ENCODE data around the gene NNAT. TPM values are rescaled to one million over a fixed set of nuclear protein-coding genes. Genes with fewer than 3 reads are reported as not detected.
A peak's percentile ranks its signal among the peaks of the same experiment; 100 is the strongest.

The NNAT gene
- total RNA-seq, 1 donor from 2014 or later = 0.19 TPM

DNA sequence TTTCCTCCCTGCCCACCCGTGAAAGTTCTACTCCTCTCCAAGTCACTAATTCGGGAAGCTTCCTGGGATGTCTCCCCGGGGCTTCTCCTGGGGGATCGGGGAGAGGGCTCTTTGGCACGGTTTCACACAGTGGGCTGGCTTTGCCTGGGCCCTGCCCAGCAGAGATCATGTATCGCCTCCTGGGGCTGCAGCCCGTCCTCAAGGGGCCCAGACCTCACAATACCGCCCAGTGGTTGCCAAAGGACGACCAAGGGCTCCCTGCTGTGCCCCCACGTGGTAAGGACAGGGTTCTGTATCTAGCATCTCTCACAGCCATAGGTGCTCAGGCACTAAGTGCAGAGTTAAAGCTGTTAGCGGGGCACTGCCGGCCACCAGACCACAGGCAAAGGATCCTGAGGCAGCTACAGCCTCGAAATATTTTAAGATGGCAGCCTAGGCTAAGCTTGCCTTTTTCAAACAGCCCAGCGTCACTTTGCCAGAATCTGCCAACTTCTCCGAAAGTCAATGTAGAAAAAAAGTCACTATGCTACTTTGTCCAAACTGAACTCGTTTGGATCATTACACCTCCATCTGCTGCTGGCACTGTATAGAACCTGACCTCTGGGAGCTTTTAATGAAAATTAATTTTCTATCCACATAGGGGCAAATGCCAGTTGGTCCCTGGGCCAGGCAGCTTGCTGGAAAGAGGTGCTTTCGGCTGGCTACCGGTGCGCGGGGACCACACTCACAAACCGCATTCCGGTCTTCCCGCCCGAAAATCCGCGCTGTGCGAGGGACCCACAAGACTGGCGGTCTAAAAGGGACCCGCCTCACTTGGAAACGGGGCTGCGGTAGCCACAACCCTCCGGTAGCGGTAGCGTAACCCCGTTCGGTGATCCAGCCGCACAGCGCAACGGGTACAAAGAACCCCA lies 1.3 kb upstream of the NNAT start:
- intact Hi-C loops (cut with DNase I) = no loop called here
- DNase-seq (ENCODE audit: missing footprints) = no peak
- ATAC-seq = no peak

DNA sequence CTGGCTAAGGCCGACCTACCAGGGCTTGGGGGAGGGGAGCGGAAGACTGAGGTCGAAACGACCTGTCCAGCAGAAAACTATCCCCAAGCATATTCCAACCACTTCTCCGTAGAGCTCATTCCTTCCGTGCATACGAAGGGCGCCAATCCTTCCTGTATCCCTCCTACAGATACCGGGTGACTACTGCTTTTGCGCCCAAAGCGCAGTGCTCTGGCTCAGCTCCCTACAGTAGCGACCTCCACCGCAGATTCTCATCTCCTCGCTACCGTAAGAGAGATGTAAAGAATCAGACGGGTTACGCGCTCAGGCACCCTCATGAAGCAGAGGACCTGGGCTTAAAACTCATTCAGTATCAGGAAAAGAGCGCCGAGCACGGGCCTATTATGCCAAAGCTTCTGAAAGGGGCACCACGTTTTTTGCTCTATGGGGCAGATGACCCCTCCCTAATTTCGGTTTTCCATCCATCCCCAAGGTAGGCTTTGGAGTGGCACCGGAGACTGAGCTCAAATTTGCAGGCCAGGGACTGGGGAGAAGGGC lies 563 bp upstream of the NNAT start:
- ATAC-seq = no peak
- DNase-seq (ENCODE audit: missing footprints) = no peak
- intact Hi-C loops (cut with DNase I) = no loop called here

DNA sequence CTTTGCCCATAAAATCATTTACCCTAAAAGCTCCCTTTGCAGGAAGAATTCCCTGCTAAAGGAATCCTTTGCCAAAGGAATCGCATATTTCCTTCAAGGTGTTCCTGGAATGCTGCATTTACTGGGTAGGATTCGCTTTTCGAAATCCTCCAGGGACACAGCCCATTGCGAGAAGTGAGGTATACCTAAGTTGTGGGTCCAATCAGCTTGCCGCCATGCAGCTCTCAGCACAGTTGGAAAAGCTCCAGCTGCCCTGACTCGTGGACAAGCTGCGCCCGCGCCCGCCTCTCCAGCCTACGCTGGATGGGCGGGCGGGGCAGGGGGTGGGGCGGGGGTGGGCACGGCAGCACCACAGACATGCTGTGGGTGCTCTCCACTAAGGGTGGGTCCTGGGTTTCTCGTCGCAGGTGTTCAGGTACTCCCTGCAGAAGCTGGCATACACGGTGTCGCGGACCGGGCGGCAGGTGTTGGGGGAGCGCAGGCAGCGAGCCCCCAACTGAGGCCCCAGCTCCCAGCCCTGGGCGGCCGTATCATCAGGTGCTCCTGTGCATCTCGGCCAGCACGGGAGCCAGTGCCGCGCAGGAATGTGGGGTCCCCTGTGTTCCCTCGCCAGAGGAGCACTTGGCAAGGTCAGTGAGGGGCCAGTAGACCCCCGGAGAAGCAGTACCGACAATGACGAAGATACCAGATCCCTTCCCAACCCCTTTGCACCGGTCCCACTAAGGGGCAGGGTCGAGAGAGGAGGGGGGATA lies 1.4 kb downstream of the NNAT start:
- ATAC-seq = peak; percentile 51
- no peak for DNase-seq (ENCODE audit: missing footprints)
- intact Hi-C loops (cut with DNase I) = no loop called here

DNA sequence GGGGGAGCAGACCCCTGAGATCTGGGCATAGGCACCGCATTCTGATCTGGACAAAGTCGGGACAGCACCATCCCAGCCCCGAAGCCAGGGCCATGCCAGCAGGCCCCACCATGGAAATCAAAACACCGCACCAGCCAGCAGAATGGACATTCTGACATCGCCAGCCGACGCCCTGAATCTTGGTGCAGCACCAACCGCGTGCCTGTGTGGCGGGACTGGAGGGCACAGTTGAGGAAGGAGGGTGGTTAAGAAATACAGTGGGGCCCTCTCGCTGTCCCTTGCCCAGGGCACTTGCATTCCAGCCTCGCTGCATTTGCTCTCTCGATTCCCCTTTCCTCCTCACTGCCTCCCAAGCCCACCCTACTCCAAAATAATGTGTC lies 2.0 kb downstream of the NNAT start:
- ATAC-seq (no peak), DNase-seq (ENCODE audit: missing footprints) (no peak)
- intact Hi-C loops (cut with DNase I) = no loop called here

DNA sequence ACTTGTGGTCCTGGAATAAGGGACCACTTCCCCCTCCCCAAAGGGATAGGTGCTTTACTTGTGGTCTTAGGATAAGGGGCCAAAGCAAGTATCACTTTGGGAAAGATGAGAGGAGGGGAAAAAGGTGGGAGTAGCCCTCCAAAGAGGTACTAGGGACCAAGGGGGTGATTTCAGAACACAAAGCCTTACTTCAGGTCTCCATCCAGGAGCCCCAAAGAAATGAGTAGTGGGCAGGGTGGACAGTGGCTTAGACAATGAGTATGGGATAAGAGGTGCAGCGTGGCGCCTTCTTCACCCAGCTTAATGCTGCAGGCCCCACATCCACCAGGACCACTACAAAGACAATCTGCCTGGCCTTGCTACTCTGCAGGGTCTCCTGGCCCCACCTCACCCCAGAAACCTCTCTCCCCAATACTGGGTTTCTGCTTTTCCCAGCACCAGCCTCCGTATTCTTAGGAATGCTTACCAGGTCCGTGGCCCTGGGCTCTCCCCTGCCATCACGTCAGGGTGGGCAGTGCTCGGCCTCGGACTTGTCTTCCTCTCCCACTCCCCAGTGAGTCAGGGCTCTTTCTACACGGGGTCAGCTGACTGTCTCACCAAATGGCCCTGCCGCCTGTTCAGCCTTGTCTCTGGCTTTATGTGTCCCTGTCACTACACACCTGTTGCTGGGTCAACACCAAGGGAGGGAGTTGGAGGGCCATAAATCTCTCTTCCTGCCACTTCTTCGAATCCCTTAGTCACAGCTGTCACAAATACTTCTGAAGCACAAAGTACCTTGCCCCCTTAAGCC lies 3.1 kb downstream of the NNAT start:
- intact Hi-C loops (cut with DNase I) = no loop called here
- no peak for ATAC-seq
- no peak for DNase-seq (ENCODE audit: missing footprints)

DNA sequence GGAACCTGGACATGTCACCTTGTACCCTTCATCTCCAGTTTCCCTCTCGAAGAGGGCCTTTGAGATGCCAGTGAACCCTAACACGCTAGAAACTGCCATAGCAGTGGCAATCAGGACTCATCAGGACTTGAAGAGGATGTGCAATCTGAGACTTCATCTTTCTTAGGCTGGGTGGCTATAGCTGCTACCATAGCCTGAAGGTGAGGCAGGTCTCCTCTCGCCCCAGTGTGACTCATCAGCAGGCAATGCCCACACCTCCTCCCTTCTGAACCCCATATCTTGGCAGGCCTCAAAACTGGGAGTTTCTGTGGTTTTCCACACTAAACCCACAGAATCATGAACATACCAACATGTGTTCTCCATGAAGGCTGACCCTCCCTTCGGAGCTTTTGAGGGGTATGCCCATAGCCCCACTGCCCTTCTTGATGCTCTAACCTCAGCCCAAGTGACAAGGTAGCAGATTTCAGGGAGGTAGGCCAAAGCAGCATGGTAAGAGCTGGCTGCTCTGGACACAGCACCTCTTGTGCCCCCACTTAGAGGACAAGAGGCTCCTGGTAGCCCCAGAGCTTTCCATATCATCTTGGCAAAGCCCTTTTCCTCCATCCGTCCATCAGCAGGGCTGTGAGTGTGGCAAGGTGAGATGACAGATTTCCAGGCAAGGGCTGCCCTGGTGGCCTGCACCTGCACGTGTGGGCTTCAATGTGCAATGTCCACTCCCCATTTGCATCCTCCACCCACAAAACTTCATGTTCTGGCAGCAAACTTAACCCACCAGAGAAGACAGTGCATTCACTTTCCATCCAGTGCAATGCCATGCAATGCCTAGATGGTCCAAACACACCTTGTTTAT lies 4.0 kb downstream of the NNAT start:
- ATAC-seq (no peak), DNase-seq (ENCODE audit: missing footprints) (no peak)
- intact Hi-C loops (cut with DNase I) = loop anchor here (5.0 kb wide), 2 partner anchors 238 to 578 kb away; partner anchors contain the start of gene MANBAL

DNA sequence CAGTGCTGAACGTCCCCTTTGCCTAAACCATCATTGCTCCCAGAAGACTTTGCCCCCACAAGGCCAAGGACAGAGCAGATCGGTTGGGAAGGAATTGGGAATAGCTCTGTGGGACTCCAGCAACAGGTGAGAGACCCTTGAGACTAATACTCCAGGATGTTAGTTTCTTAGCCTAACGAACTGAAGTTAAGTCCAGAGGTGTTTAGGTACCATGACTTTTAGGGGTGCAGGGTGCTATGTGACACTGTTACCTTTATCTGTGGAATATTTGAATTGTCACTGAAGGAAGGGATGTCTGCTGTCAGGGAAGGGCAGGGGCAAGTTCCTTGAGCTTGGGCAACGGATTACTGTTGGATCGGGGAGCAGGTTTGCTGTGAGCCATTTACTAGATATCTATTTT lies 4.8 kb downstream of the NNAT start:
- intact Hi-C loops (cut with DNase I) = loop anchor here (5.0 kb wide), 2 partner anchors 239 to 579 kb away; partner anchors contain the start of gene MANBAL
- DNase-seq (ENCODE audit: missing footprints) (no peak), ATAC-seq (no peak)

DNA sequence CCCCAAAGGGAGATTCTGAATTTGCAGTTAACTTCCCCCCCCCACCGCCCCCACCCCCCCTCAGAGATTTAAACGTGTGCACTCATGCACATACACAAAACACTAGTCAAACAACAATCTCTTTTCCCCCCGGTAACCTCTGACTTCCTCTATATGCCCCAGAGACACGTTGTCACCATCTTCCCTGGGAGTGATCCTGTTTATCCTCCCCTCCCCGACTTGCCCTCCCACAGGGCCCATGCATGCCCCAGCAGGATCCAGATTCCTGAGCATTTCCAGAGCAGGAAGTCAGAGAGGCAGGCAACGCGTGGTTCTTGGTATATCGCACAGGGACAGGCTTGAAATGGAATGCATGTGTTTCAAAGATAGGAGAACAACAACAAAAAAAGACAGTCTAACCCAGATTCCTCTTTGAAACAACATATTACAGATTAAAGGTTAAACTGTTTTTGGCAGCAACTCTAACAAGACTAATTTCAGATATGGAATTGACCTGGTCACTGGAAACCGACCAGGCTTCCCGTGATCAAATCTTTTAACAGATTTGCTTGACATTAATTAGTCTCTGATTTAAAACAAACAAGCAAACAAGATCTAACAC lies 5.3 kb downstream of the NNAT start:
- no peak for DNase-seq (ENCODE audit: missing footprints)
- intact Hi-C loops (cut with DNase I) = loop anchor here (5.0 kb wide), 2 partner anchors 239 to 579 kb away; partner anchors contain the start of gene MANBAL
- no peak for ATAC-seq

DNA sequence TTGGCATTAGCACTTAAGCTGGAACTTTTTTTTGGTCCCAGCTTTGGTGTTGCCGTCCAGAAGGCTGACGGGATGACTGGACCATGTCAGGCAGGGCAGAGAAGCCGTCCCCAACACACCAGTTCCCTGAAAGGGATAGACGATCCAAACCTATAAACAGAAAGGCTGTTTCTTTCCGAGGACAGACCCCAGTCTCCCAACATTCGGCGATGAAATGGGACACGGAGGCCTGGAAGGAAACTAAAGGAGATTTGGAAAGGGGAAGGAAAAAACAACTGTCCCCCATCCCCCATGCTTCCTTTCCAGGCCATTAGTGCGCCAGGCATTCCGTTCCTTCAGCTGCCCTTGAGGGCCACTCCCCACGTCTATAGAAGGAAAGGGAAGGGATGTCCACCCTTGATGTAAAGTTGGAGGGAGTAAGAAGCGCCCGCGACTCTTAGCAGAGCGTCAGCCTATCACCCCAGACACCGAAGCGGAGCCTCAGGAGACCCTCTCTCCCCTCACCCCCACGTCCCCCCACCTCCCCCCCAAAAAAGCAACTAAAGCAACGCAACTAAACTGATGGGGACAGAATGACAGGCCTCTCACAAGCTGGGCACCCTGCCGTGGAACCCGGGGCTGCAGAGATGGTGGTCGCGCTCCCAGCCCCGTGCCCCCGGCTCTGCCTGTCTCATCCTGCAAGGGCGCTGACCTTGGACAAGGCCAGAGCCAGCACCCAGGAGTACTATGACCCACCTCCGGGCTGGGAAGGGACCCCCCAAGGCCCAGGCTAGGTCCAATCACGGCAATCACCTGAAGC lies 6.0 kb downstream of the NNAT start:
- DNase-seq (ENCODE audit: missing footprints) (no peak), ATAC-seq (peak; percentile 48)
- intact Hi-C loops (cut with DNase I) = loop anchor here (5.0 kb wide), 2 partner anchors 240 to 580 kb away; partner anchors contain the start of gene MANBAL

DNA sequence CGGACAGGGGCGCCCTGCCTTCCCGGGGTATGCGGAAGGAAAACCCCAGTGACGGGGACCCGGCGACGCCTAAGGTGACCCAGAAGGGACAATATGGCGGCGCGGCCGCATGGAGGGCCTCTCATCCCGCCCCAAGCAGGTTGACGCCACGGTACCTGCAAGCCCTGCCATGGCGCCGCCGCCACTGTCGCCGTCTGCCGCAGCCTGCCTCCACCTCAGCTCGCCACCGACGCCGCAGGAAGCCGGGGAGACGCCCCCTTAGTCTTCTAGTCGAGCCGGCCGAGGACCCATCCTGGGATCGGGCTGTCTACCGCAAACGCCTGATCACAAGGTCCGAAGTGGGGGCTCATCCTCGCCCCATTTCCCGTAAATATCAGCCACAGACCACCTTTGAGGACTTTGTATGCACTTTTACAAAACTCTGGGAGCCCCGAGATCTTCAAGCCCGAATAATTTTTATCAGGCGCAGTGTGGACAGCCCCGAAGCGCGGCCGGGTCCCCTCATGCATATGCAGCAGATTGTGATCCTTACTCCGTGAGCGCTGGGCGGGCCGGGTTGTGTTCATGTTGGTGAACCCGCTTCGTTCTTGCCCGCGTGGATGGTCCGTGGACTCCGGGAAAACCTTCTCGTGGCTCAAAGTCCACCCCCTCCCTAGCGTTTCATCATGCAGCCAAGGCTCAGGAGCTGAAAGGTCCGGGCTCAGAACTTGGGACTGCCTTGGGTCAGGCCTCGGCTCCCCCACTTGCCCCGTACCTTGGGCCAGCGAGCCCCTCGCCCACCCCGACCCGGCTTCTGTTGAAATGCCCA lies 6.8 kb downstream of the NNAT start, which contains the start of gene BLCAP:
BLCAP (minus strand) TSS at position 239 of the 808 bp plus-strand sequence. CDS start 8,702 bp downstream, outside the sequence.
- intact Hi-C loops (cut with DNase I) = loop anchor here (5.0 kb wide), 2 partner anchors 241 to 581 kb away; partner anchors contain the start of gene MANBAL
- ATAC-seq (peak; percentile 95), DNase-seq (ENCODE audit: missing footprints) (peak; percentile 96)

DNA sequence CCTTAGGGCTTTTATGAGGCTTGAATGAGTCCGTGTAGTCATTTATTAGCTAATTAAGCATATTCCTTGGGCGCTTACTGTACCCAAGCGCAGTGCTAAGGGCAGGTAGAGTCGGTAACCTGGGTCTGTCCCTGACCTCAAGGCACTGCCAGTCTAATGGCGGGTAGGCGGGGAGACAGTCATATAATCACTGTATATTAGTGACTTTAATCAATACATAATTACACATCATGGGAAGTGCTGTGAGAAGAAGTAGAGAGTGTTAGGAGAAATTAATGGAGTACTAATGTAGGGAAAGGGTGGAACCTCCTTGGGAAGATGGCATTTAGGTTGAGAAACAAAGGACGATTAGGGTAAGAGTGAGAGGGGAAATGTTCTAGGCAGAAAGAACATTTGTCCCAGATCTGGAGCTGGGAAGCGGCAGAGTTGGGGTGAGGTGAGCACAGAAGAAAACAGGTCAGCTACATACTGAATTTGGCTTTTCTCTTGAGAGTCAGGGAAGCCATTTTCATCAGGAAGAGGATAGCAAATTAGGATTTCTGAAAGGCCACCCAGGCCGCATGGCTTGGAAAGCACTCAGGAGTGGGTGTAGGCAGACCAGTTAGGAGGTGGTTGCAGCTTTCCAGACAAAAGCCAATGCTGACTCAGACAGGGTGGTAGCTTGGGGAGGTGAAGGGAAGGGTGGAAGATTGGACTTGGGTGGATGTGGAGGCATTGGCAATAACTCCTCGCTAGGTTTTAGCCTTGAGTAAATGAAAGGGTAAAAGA lies 7.6 kb downstream of the NNAT start:
- DNase-seq (ENCODE audit: missing footprints) = no peak
- ATAC-seq = no peak
- intact Hi-C loops (cut with DNase I) = loop anchor here (5.0 kb wide), 2 partner anchors 241 to 581 kb away; partner anchors contain the start of gene MANBAL

DNA sequence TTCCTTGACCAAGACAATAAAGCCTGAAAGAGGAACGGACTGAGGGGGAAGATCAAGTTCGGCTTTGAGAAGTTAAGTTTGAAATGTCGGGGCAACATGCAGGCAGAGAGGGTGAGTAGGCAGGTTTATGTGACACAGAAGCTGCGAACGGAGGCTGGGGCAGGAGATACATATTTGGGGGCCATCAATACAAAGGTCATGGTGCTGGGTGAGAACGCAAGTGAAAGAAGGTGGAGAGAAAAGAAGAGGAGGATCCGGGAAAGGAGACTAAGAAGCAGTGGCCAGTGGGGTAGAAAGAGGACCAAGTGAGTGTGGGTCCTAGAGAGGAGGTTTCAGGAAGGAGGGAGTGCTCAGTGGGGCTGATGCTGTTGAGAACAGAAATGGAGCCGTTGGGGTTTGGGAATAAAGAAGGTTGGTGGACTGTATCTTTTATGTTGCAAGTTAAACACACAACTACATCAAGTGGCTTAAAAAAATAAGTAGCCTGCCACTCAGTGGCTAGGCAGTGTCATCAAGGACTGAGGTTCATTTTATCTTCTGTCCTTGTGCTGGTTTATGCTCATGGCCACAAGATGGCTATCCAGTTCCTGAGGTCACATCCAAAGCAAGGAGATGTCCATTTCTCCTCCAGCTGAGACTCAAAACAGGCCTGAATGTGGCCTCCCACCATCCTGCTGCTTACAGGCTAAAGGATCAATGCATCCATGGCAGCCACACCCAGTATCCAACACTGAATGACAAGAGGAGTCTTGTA lies 8.3 kb downstream of the NNAT start:
- no peak for DNase-seq (ENCODE audit: missing footprints)
- ATAC-seq = no peak
- intact Hi-C loops (cut with DNase I) = loop anchor here (5.0 kb wide), 2 partner anchors 242 to 582 kb away; partner anchors contain the start of gene MANBAL

DNA sequence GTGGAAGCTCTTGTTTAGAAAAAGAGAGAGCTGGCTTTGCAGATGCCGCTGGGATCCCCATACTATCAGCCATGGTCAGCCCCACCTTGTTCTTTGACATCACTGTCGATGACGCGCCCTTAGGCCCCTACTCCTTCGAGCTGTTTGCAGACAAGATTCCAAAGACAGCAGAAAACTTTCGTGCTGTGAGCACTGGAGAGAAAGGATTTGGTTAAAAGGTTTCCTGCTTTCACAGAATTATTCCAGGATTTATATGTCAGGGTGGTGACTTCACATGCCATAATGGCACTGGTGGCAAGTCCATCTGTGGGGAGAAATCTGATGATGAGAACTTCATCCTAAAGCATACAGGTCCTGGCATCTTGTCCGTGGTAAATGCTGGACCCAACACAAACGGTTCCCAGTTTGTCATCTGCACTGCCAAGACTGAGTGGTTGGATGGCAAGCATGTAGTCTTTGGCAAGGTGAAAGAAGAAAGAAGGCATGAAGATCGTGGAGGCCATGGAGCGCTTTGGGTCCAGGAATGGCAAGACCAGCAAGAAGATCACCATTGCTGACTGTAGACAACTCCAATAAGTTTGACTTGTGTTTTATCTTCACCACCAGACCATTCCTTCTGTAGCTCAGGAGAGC lies 9.0 kb downstream of the NNAT start:
- DNase-seq (ENCODE audit: missing footprints) = no peak
- intact Hi-C loops (cut with DNase I) = loop anchor here (5.0 kb wide), 3 partner anchors 148 to 583 kb away; partner anchors contain the start of gene MANBAL
- ATAC-seq = no peak

DNA sequence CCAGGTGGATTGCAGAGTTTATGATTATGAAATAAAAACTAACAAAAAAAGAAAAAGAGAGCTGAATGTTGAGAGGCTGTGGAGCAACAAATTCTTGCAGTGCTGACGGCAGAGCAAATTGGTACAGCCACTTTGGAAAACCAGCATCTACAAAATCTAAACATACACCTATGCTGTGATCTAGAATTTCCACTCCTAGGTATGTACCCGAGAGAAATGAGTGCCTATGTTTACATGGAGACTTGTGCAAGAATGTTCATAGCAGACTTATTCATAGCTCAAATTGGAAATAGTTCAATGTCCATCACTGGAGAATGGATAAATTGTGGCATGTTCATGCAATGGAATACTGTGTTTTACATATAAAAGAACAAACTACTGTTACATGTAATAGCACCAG lies 9.6 kb downstream of the NNAT start:
- no peak for ATAC-seq
- DNase-seq (ENCODE audit: missing footprints) = no peak
- intact Hi-C loops (cut with DNase I) = loop anchor here (5.0 kb wide), 1 partner anchor 148 kb away; no protein-coding TSS in a partner anchor
